HG03342 (cell line): ENCODE results near the gene MISP.

Experiments
- ATAC-seq: cut with Tn5 transposase; IDR thresholded peaks from one replicate; pipeline ENCODE4 v1.9.1; 2021; ENCODE audit warnings: mild to moderate bottlenecking, moderate library complexity; ENCODE audit not compliant: unreplicated experiment

MISP gene

GRCh38 chr19:746208-746819 lies 4.6 kb upstream of the MISP start:
- ATAC-seq = no peak

- ATAC-seq = no peak
Measured at GRCh38 chr19:746956-747355, 4.0 kb upstream of the MISP start.

DNA sequence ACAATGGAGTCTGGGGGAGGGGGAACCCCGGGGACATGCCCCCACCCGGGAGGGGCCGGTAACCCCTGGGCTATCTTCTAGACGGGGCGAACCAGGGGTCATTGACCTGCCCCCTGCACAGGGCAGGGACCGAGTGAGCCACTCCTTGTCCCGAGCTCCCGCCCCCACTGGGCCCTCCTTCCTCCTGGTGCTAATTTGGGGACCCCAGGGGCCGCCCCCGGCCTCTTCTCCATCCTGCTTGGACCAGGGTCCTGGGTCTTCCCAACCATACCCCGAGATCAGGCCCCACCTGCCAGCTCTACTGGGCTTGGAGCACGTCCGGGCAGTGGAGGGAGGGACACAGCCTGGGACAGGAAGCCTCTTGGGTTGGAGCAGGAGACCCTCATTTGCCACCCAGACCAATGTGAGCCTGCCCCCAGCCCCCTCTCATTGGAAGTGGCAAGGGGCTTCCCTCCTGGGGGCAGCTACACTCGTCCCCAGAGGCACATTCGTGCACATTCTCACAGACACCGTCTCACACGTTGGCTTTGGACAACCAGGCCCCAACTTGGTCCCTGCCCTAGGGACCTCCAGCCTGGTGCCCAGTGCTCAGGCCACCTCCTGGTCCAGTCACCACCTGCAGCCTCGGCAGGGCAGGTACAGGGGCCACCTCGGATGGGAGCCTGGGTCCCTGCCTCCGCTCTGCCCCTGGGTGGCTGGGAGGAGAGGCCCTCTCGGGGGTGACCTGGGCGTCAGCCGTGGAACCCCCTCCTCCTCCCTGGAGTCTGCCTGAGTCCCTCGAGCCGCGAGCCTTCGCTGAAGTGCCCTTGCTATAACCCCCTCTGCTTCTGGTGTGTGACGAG lies 3.3 kb upstream of the MISP start:
- ATAC-seq = no peak

DNA sequence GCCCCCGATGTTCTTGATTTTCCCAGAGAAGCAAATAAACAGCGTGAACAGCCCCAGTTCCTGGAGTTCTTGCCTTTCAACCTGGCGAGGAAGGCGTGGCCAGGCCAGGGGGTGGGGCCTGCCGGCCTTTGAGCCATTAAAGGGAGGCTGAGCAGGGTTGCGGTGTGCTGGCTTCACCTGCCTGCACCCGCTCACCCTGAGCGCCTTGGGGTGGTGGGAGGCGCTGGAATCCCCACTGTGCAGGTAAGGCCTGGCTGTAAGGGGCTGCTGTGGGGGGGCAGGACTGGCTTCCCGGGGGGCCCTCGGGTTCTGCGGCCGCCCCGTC lies 2.7 kb upstream of the MISP start:
- no peak for ATAC-seq

DNA sequence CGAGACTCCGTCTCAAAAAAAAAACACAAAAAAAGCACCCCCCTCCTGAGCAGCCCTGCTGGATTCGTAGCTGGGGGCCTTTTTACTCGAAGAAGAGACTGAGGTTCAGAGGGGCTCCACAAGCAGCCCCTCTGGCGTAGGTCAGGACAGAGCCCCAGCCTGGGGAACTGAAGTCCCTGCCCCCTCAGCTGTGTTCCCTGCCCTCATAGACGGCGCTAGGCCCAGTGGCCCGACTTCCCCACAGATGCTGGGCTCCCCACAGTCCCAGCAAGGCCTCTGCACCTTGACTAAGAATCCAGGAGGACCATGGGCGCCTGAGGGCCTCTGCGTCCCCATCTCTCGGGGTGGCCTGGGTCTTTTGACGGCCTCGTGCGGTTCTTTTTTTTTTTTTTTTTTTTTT lies 1.1 kb upstream of the MISP start:
- no peak for ATAC-seq

DNA sequence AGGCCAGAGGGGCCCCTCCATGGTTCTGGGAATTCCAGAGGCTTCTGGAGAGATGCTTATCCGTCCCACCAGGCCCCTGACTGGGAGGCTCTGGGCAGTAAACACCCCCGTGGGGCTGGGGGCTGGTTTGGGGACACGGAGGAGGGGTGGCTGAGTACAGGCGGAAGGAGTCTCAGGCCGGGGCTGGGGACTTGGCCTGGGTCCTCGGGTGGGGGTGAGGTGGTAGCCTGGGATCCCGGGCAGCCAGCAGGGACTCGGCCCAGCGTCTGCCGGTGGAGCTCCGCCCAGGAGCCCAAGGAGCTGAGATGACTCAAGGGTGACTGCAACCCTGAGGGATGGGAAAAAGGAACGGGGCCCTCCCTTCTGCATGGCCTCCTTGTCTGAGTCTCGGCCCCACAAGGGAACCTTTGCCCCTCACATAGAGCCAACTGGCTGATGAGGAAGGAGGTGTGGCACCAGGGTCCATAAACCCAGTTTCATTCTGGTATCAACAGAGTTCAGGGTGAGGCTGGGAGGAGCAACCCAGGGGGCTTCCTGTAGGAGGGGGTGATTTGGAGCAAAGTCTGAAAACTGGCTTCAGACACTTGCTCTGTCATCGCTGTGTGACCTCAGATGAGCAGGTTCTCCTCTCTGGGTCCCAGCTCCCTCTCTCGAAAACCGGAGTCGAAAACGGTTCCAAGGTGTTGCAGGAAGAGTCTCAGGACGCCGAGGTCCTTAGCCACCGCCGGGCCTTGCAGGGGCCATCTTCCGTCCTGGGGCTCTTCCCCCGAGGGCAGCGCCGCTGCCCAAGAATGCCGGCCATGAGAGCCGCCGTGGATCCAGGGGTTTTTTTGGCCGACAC lies 809 bp downstream of the MISP start:
- no peak for ATAC-seq

GRCh38 chr19:752652-753517 lies 2.0 kb downstream of the MISP start:
- ATAC-seq = no peak

GRCh38 chr19:754530-754929 lies 3.6 kb downstream of the MISP start:
- no peak for ATAC-seq

GRCh38 chr19:755063-755462 lies 4.2 kb downstream of the MISP start:
- ATAC-seq = no peak

DNA sequence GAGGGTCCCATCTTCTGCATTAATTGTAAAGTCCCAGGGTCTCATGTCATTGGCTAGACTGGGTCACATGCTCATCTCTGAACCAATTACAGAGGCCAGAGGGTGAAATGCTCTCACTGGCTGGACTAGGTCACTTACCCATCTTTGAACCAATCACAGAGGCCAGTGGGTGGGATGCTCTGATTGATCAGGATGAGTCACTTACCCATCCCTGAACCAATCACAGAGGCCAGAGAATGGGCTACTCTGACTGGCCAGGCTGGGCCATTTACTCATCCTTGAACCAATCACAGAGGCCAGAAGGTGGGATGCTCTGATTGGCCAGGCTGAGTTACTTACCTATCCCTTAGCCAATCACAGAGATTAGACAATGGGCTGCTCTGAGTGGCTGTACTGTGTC lies 5.3 kb downstream of the MISP start:
- no peak for ATAC-seq

DNA sequence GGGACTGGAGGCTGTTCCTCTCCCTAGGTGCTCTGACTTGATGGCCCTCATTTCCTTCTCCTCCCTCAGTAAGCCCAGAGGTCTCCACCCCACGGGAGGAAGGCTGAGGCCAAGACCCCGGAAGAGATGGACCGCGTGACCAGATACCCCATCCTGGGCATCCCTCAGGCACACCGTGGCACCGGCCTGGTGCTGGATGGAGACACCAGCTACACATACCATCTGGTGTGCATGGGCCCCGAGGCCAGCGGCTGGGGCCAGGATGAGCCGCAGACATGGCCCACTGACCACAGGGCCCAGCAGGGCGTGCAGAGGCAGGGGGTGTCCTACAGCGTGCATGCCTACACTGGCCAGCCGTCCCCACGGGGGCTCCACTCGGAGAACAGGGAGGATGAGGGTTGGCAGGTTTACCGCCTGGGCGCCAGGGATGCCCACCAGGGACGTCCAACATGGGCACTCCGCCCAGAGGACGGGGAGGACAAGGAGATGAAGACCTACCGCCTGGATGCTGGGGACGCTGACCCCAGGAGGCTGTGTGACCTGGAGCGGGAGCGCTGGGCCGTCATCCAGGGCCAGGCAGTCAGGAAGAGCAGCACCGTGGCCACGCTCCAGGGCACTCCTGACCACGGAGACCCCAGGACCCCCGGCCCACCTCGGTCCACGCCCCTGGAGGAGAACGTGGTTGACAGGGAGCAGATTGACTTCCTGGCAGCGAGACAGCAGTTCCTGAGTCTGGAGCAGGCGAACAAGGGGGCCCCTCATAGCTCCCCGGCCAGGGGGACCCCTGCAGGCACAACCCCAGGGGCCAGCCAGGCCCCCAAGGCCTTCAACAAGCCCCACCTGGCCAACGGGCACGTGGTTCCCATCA lies 6.1 kb downstream of the MISP start:
- no peak for ATAC-seq

- ATAC-seq = no peak
Measured at GRCh38 chr19:757811-758668, 7.1 kb downstream of the MISP start.

DNA sequence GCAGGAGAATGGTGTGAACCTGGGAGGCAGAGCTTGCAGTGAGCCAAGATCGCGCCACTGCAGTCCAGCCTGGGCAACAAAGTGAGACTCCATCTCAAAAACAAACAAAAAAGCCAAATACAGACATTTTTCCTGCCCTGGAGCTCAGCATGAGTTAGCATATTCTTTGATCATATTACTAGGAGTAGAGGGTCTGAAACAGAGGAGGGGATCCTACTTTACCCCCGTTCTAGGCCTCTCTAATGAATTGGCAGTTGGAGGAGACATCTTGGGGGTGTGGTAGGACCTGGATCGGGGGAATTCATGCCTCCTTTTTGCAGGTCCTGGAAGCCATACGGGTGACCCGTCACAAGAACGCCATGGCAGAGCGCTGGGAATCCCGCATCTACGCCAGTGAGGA lies 12.3 kb downstream of the MISP start:
- ATAC-seq = no peak

GRCh38 chr19:763869-764268 lies 13.0 kb downstream of the MISP start:
- ATAC-seq = no peak

DNA sequence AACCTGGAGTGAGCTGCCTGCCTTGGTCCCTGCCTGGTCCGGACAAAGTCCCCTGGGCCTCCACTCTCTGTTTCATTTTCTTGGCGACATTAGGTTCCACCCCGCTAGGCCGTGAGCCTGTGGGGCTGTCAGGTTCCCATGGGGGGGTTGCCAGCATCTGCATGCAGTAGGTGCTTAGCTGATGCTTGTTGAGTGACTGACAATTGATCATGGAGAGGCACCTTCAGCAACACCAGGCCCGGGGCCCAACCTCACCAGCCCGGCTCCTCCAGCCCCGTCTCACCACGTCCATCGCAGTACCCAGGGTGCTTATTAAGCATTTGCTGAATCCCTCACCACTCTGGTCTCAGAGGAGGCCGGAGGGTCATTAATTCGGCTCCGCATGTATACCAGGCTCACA lies 13.4 kb downstream of the MISP start:
- no peak for ATAC-seq

DNA sequence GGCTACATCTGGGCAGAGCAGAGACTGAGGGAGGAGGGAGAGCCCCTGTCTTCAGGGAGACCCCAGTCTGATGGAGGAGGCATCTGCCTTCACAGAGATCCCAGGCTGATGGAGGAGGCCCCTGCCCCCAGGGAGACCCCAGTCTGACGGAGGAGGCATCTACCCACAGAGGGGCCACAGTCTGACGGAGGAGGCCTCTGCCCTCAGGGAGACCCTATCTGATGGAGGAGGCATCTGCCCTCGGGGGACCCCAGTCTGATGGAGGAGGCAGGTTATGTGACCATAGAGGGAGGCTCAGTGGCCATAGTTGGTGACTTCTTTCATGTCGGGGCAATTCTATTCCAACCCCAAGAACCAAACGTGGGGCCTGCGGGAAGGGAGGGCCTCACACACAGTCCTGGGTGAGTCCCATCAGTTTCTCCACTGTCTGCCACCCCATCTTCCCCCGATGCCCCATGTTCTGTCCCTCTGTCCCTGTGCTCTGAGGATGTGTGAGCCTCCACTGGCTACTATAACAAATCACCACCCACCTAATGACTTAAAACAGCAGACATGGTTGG lies 14.3 kb downstream of the MISP start:
- no peak for ATAC-seq

GRCh38 chr19:768424-768823 lies 17.5 kb downstream of the MISP start:
- no peak for ATAC-seq

DNA sequence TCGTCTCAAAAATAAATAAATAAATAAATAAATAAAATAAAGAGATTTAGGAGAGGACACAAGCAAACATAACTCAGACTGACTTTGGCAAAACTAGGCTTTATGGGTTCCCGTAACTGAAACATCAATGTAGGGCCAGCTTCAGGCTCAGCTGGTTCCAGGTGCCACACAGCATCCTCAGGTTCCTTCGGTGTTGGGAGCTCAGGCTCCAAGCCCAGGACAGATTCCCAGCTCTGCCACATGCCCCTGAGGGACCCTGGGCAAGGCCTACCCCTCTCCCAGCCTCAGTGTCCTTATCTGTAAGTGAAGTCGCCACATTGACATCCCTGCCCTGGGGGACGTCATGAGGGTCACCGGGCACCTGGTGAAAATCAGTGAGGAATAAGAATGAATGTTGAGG lies 18.7 kb downstream of the MISP start:
- ATAC-seq = no peak

GRCh38 chr19:771332-771785 lies 20.4 kb downstream of the MISP start:
- no peak for ATAC-seq
